Measurements from ENCODE around the gene LCE3B.
"Not testable (repeated sequence)": the region's sequence is repeated elsewhere in the genome, so short reads cannot be mapped to it uniquely, and the experiment has no call there.

The LCE3B gene, protein sequence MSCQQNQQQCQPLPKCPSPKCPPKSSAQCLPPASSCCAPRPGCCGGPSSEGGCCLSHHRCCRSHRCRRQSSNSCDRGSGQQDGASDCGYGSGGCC

DNA sequence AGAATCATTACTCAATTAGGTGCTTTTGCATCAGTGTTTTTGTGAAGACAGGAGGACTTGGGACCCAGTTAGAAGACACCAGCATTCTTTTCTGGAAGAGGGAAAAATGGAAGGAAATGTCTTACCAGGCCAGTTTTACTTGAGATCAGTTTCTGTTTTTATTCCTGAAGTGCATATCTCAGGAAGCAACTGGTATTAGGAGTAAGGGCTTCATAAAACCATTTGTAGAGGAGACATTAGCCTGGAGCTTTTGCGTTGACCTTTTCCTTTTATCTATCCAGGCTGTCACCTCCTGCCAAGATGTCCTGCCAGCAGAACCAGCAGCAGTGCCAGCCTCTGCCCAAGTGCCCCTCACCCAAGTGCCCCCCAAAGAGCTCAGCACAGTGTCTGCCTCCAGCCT, at the start of gene LCE3B:
TSS of gene LCE3B (plus strand) at position 301 of the 400 bp plus-strand sequence. CDS start at position 301, 0 bp downstream.
- H3K4me3 ChIP-seq (ENCODE audit: low read depth, low read length), result no peak within 1 kb of the TSS
- TF ChIP-seq POLR2A (IDR thresholded peaks at IDR 0.05; ENCODE audit: extremely low read depth, insufficient read length) (no peak), MYC (IDR thresholded peaks at IDR 0.05; ENCODE audit: low read depth, low read length) (no peak)
- TF ChIP-seq, protein P1, sequence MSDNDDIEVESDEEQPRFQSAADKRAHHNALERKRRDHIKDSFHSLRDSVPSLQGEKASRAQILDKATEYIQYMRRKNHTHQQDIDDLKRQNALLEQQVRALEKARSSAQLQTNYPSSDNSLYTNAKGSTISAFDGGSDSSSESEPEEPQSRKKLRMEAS (IDR thresholded peaks at IDR 0.05; ENCODE audit: low read depth, low read length), result no peak
- TF ChIP-seq, protein P2, sequence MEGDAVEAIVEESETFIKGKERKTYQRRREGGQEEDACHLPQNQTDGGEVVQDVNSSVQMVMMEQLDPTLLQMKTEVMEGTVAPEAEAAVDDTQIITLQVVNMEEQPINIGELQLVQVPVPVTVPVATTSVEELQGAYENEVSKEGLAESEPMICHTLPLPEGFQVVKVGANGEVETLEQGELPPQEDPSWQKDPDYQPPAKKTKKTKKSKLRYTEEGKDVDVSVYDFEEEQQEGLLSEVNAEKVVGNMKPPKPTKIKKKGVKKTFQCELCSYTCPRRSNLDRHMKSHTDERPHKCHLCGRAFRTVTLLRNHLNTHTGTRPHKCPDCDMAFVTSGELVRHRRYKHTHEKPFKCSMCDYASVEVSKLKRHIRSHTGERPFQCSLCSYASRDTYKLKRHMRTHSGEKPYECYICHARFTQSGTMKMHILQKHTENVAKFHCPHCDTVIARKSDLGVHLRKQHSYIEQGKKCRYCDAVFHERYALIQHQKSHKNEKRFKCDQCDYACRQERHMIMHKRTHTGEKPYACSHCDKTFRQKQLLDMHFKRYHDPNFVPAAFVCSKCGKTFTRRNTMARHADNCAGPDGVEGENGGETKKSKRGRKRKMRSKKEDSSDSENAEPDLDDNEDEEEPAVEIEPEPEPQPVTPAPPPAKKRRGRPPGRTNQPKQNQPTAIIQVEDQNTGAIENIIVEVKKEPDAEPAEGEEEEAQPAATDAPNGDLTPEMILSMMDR (IDR thresholded peaks at IDR 0.05; ENCODE audit: low read depth, low read length), result no peak
- no peak for DNase-seq (ENCODE audit: low read depth)

DNA sequence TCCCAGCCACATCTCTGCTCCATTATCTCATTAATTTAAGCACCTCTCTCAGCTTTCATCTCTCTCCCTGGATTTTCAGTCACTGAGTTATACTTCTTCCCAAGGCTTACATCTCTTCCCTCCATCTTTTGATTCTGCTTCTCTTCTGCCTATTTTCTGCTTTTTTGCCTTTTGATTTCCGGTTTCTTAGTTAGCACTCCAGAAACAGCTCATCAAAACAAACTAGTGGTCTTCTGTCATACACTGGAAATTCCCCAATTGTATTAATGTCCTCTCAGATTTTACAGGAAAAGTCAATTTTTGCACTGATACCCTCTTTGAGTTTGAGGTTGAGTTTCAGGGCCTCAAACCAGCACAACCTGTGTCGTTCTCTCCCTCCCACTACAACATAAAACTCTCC, 48.5 kb upstream of the LCE3B start:
- no peak for DNase-seq (ENCODE audit: low read depth)
- TF ChIP-seq, protein P1 (IDR thresholded peaks at IDR 0.05; ENCODE audit: low read depth, low read length), result no peak
- no peak for TF ChIP-seq MYC (IDR thresholded peaks at IDR 0.05; ENCODE audit: low read depth, low read length)
- TF ChIP-seq, protein P2 (IDR thresholded peaks at IDR 0.05; ENCODE audit: low read depth, low read length), result no peak
- no peak for TF ChIP-seq POLR2A (IDR thresholded peaks at IDR 0.05; ENCODE audit: extremely low read depth, insufficient read length)
- no peak overlapping the region for H3K4me3 ChIP-seq (ENCODE audit: low read depth, low read length)

DNA sequence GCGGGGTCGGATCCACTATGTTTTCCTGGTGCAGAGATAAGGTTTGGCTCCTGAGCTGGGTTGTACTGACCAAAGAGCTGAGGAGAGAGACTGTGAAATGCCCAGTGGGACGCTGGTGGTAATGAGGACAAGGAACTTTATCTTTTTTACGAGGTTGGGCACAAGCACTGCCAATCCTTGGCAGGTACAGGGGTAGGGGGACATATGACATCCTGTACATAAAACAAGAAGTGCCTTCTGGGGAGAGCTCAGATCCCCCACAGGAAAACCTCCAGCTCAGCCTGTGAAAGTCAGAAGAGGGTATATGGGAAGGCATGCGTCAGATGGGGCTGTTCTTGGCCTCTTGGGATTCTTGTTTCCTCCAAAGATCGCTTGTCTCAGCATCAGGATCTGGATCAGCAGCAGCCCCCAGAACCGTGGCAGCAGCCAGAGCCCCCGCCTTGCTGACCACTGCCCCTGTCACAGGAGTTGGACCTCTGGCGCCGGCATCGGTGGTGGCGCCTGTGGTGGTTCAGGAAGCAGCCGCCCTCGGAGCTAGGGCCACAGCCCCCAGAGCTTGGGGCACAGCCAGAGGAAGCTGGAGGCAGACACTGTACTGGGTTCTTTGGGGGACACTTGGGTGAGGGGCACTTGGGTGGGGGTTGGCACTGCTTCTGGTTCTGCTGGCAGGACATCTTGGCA, 47.9 kb upstream of the LCE3B start:
- TF ChIP-seq, protein P2 (IDR thresholded peaks at IDR 0.05; ENCODE audit: low read depth, low read length), result no peak
- TF ChIP-seq, protein P1 (IDR thresholded peaks at IDR 0.05; ENCODE audit: low read depth, low read length), result no peak
- TF ChIP-seq MYC (IDR thresholded peaks at IDR 0.05; ENCODE audit: low read depth, low read length) (no peak), POLR2A (IDR thresholded peaks at IDR 0.05; ENCODE audit: extremely low read depth, insufficient read length) (no peak)
- DNase-seq (ENCODE audit: low read depth), result no peak
- H3K4me3 ChIP-seq (ENCODE audit: low read depth, low read length), result no peak overlapping the region

DNA sequence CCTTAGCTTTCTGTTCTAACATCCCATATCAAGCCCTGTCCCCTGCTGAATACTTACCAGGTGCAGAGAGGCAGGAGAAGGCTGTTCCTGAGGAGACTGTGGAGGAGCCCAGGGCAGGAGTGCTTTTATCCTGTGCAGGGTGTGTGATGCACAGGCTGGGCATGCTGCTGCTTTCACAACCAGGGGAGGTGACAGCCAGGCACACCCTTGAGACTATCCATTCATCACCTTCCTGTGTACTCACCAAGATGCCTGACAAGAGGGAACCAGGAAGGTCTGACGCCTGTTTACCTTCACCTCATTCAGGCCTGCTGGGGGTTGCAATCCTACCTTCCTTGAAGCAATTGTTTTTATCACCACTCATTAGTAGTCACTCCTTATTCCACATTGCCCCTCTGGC, 46.9 kb upstream of the LCE3B start, which contains the start of gene LCE3E:
TSS of gene LCE3E (minus strand) at position 100 of the 400 bp plus-strand sequence. CDS start 572 bp downstream, outside the sequence.
- H3K4me3 ChIP-seq (ENCODE audit: low read depth, low read length), result no peak within 1 kb of the TSS
- DNase-seq (ENCODE audit: low read depth), result no peak
- TF ChIP-seq, protein P1 (IDR thresholded peaks at IDR 0.05; ENCODE audit: low read depth, low read length), result no peak
- TF ChIP-seq MYC (IDR thresholded peaks at IDR 0.05; ENCODE audit: low read depth, low read length), result no peak
- TF ChIP-seq POLR2A (IDR thresholded peaks at IDR 0.05; ENCODE audit: extremely low read depth, insufficient read length), result no peak
- TF ChIP-seq, protein P2 (IDR thresholded peaks at IDR 0.05; ENCODE audit: low read depth, low read length), result no peak

DNA sequence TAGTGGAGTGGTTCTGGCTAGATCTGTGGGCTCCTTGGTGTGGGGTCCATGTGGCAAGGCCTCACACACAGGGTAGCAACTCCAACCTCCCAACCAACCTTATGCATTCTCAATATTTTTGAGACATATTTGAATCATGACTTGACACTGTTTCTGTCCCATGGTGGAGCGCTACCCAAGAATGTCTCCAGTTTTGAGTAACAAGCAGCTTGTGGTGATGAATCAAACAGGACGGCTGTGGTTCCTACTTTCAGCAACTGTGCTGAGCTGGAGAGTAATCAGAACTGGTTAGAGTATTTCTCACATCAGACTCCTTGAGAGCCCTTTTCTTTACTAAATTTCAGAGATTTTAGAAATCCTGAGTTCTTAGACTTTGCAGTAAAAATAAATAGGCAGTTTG, 36.4 kb upstream of the LCE3B start:
- TF ChIP-seq, protein P1 (IDR thresholded peaks at IDR 0.05; ENCODE audit: low read depth, low read length), result no peak
- TF ChIP-seq MYC (IDR thresholded peaks at IDR 0.05; ENCODE audit: low read depth, low read length) (no peak), POLR2A (IDR thresholded peaks at IDR 0.05; ENCODE audit: extremely low read depth, insufficient read length) (no peak)
- TF ChIP-seq, protein P2 (IDR thresholded peaks at IDR 0.05; ENCODE audit: low read depth, low read length), result no peak
- DNase-seq (ENCODE audit: low read depth), result no peak
- no peak overlapping the region for H3K4me3 ChIP-seq (ENCODE audit: low read depth, low read length)

DNA sequence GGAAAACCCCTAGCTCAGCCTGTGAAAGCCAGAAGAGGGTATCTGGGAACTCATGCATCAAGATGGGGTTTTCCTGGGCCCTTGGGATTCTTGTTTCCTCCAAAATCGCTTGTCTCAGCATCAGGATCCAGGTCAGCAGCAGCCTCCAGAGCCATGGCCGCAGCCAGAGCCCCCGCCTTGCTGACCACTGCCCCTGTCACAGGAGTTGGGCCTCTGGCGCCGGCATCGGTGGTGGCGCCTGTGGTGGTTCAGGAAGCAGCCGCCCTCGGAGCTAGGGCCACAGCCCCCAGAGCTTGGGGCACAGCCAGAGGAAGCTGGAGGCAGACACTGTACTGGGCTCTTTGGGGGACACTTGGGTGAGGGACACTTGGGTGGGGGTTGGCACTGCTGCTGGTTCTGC, 34.1 kb upstream of the LCE3B start:
- not testable (repeated sequence) for H3K4me3 ChIP-seq (ENCODE audit: low read depth, low read length); DNase-seq (ENCODE audit: low read depth)
